Left ventricle myocardium inferior (tissue), 1 donor: Measurements from ENCODE around the gene SCD5. TPM values are rescaled to one million over a fixed set of nuclear protein-coding genes. Genes with fewer than 3 reads are reported as not detected.
A peak's percentile ranks its signal among the peaks of the same experiment; 100 is the strongest.

Experiments
- DNase-seq: peaks from one replicate; pipeline ENCODE4 v3.0.0-alpha.2; 2020
- H3K27ac ChIP-seq: fragments of 200-600 bp; replicated peaks from 2 replicates; pipeline ENCODE4 v1.8.0; 2021
- H3K27me3 ChIP-seq: fragments of 200-600 bp; 2 replicates; pipeline ENCODE4 v1.8.0; 2021; ENCODE audit warnings: low read depth
- H3K36me3 ChIP-seq: fragments of 200-600 bp; 2 replicates; pipeline ENCODE4 v1.8.0; 2021
- H3K4me1 ChIP-seq: fragments of 200-600 bp; 2 replicates; pipeline ENCODE4 v1.8.0; 2021
- H3K4me3 ChIP-seq: fragments of 200-600 bp; 2 replicates; pipeline ENCODE4 v1.8.0; 2021; ENCODE audit warnings: mild to moderate bottlenecking, moderate library complexity
- H3K9me3 ChIP-seq: fragments of 200-600 bp; replicated peaks from 2 replicates; pipeline ENCODE4 v1.8.0; 2021
- intact Hi-C: fragments of 100-400 bp; cut with micrococcal nuclease; formaldehyde crosslinking; loops from one replicate; pipeline ENCODE4 v1.11.0; 2022
- total RNA-seq: library from RNA; stranded (reverse); fragmentation: NEBNext Ultra II Directional; extraction: Animal tissue kit (Norgen Biotek cat#: 25700); gene quantifications from one replicate; pipeline ENCODE4 v1.2.1, GENCODE V29; 2021
- TF ChIP-seq, protein P1 (sequence below): fragments of 200-600 bp; IDR thresholded peaks from 2 replicates; pipeline ENCODE4 v1.8.0; 2021; ENCODE audit warnings: antibody characterized with exemption, mild to moderate bottlenecking, borderline replicate concordance
- donor health status: DM: no; HTN: yes; CAD: no; lungs with severe emphysema.

SCD5 gene
- total RNA-seq, 1 donor from 2014 or later: 4.5 TPM

DNA sequence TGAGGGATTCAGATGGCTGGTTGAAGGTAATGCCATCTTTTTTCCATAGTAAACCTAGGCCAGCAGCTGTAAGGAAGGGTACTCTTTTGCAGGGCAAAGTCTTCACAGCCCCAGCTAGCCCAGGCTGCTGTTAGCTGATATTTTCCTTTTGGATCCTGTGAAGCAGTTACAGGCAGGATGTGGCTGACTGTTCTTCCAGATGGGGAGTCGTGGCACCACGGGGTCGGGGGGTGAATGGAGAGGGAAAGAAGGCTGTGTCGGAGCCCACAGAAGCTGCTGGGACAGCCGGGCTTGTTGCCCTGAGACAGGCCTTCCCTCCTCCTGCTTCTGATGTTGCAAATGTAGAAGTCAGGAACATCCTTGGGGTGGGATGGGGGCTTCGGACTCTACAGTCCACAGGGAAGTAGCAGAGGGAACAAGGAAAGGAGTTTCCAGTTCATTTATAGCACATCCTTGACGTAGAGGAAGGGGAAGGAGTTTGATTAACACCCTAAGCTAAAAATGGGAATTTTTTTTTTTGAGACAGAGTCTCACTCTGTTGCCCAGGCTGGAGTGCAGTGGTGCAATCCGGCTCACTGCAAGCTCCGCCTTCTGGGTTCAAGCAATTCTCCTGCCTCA is 172.2 kb downstream of the SCD5 start:
- no peak for DNase-seq
- peak overlapping the region; percentile 86 for H3K27ac ChIP-seq
- no peaks in the 10 kb centered on the region for H3K36me3 ChIP-seq
- no peak overlapping the region for H3K4me3 ChIP-seq
- peaks cover 52% of the 10 kb centered on the region for H3K4me1 ChIP-seq
- no peaks in the 10 kb centered on the region for H3K27me3 ChIP-seq
- no peaks in the 10 kb centered on the region for H3K9me3 ChIP-seq
- intact Hi-C loops: no loop called here
- TF ChIP-seq, protein P1, sequence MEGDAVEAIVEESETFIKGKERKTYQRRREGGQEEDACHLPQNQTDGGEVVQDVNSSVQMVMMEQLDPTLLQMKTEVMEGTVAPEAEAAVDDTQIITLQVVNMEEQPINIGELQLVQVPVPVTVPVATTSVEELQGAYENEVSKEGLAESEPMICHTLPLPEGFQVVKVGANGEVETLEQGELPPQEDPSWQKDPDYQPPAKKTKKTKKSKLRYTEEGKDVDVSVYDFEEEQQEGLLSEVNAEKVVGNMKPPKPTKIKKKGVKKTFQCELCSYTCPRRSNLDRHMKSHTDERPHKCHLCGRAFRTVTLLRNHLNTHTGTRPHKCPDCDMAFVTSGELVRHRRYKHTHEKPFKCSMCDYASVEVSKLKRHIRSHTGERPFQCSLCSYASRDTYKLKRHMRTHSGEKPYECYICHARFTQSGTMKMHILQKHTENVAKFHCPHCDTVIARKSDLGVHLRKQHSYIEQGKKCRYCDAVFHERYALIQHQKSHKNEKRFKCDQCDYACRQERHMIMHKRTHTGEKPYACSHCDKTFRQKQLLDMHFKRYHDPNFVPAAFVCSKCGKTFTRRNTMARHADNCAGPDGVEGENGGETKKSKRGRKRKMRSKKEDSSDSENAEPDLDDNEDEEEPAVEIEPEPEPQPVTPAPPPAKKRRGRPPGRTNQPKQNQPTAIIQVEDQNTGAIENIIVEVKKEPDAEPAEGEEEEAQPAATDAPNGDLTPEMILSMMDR: no peak

DNA sequence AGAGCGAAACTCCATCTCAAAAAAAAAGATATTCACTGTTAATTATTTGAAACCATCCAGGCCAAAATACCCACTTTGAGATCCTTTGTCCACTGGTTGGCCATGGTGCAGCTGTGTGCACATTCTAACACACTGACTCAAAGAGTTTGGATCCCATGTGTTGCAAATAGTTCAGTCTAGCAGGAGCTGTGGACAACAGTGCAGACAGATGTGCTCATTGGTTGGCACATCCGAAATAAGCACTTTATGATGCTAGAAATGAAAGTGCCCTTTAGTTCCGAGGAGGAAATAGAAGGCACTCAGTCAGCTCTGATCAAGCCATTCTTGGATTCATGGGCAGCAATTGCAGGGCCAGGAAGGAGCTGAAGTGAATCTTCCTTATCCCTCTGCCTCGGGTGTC is 173.8 kb downstream of the SCD5 start:
- TF ChIP-seq, protein P1: no peak
- H3K36me3 ChIP-seq: no peaks in the 10 kb centered on the region
- H3K27me3 ChIP-seq: no peaks in the 10 kb centered on the region
- H3K27ac ChIP-seq: peak overlapping the region; percentile 86
- no peak for DNase-seq
- peaks cover 53% of the 10 kb centered on the region for H3K4me1 ChIP-seq
- intact Hi-C loops: no loop called here
- no peaks in the 10 kb centered on the region for H3K9me3 ChIP-seq
- H3K4me3 ChIP-seq: no peak overlapping the region

DNA sequence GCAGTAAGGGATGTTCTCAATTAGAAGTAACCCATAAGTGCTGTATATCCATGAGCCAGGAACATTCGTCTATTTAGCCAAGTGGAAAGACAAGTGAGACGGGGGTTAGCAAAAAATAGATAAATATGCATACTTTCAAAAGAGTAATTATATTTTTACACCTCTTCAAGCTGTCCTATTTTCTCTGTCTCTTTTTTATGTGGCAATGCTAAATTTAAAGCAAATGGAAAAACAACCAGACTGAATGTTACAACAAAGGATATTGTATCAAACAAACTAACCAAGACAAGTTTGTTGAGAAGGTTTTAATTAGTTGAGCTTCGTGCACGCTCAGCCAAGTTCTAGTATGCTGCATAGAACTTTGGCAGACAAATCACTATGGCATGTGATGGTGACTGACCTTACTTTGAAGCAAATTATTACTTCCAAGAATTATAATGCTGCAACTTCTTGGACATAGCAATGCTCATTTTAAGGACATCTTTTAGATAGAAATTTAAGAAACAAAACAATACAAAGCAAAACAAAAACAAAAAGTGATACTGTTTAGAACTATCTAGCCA is 175.4 kb downstream of the SCD5 start:
- Histone ChIP-seq H3K4me3 (no peak overlapping the region), H3K27ac (no peak overlapping the region), H3K9me3 (no peaks in the 10 kb centered on the region), H3K27me3 (no peaks in the 10 kb centered on the region), H3K4me1 (peaks cover 44% of the 10 kb centered on the region), H3K36me3 (no peaks in the 10 kb centered on the region)
- no peak for DNase-seq
- intact Hi-C loops: no loop called here
- TF ChIP-seq, protein P1: no peak

DNA sequence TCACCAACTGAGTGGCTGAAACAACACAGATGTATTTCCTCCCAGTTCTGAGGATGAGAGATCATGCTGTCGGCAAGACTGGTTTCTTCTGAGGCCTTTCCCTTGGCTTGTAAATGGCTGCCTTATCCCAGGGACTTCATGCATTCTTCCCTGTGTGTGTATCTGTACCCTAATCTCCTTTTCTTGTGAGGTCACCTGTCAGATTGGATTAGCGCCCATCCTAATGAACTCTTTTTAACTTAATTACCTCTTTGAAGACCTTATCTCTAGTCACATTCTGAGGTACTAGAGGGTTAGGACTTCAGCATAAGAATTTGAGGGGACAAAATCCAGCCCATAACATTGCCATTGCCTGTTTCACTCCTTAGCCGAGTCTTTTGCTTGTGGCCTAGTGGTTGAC is 177.3 kb downstream of the SCD5 start:
- H3K4me3 ChIP-seq: no peak overlapping the region
- H3K36me3 ChIP-seq: no peaks in the 10 kb centered on the region
- H3K9me3 ChIP-seq: no peaks in the 10 kb centered on the region
- no peak for DNase-seq
- H3K27me3 ChIP-seq: no peaks in the 10 kb centered on the region
- intact Hi-C loops: no loop called here
- H3K4me1 ChIP-seq: peaks cover 27% of the 10 kb centered on the region
- TF ChIP-seq, protein P1: no peak
- H3K27ac ChIP-seq: no peak overlapping the region

DNA sequence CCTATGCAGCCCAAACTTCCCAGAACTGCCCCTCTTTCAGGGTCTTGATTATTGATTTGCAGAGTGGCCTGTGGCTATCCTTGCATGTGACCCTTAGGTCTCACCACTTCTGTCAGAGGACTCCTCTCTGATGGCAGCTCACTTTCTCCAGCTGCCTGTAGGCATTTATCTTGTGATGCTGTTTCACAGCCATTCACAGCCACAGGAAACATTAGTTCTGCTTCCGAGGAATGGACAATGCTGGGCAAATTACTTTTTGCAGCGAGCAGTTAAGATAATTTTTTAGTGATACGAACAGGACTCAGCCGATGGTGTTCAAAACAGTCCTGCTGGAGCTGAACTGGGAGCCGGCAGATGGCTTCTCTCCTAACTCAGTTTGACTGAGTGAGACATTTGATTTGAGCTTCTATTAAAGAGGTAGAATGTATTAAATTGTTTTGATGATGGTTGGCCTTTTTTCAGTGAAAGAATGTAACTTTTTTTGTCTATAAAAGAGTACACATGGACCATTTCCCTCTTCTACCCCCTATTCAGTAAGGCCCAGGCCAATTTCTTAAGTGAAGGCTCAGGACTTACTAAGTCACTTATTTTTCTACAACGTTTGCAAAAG is 178.4 kb downstream of the SCD5 start:
- DNase-seq: no peak
- TF ChIP-seq, protein P1: no peak
- Histone ChIP-seq H3K4me1 (peaks cover 17% of the 10 kb centered on the region), H3K27ac (no peak overlapping the region), H3K36me3 (no peaks in the 10 kb centered on the region), H3K27me3 (no peaks in the 10 kb centered on the region), H3K9me3 (no peaks in the 10 kb centered on the region), H3K4me3 (no peak overlapping the region)
- intact Hi-C loops: no loop called here
